ENCODE measurements around the gene RABGAP1. TPM values are rescaled to one million over a fixed set of nuclear protein-coding genes. Genes with fewer than 3 reads are reported as not detected.

Gene RABGAP1
- total RNA-seq, 1 experiment from 2014 or later: 15.3 TPM

DNA sequence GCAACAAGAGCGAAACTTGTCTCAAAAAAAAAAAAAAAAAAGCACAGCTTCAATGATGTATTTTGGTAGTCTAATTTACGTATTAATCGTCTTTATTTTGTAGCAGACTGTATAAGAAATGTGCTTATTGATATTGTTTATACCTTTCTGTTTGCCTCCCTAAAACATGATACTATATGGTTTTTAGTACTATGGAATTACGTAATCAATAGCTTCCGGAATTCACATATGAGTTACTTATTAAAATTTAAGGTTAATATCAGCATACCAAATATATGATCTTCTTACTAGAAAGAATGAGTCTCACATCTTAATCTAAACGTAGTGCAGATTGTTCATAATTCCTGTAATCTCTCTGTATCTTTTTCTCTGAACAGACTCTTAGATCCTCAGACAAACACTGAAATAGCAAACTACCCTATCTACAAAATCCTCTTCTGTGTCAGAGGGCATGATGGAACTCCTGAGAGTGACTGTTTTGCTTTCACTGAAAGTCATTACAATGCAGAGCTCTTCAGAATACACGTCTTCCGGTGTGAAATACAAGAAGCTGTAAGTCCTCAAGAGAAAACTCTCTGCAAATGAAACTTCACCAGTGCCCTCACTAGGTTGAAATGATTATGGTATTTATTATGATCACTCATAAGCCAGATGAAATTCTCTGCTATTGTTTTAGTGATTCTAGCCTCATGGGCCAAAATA is 48.3 kb downstream of the RABGAP1 start:
- H3K9me3 ChIP-seq: no peaks in the 10 kb centered on the region
- H3K27me3 ChIP-seq: no peaks in the 10 kb centered on the region
- DNase-seq: no peak
- H3K4me3 ChIP-seq: no peak overlapping the region
- H3K36me3 ChIP-seq: peaks cover 20% of the 10 kb centered on the region

DNA sequence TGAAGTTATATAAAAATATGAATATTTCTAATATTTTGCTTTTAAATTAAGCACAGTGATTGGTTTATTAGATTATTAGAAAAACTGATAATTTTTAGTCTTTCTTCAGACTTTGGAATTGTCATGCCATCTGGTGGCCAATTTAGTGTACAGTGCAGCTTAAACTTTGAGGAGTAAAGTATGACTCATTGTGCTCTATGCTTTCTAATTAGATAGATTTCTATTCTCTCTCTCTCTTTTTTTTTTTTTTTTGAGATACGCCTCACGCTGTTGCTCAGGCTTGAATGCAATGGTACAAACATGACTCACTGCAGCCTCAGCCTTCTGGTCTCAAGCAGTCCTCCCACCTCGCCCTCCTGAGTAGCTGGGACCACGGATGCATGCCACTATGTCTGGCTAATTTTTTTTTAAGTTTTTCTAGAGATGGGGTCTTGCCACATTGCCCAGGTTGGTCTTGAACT is 50.6 kb downstream of the RABGAP1 start:
- H3K36me3 ChIP-seq: peaks cover 25% of the 10 kb centered on the region
- H3K27me3 ChIP-seq: no peaks in the 10 kb centered on the region
- H3K4me3 ChIP-seq: no peak overlapping the region
- DNase-seq: peak; percentile 74
- H3K9me3 ChIP-seq: no peaks in the 10 kb centered on the region

DNA sequence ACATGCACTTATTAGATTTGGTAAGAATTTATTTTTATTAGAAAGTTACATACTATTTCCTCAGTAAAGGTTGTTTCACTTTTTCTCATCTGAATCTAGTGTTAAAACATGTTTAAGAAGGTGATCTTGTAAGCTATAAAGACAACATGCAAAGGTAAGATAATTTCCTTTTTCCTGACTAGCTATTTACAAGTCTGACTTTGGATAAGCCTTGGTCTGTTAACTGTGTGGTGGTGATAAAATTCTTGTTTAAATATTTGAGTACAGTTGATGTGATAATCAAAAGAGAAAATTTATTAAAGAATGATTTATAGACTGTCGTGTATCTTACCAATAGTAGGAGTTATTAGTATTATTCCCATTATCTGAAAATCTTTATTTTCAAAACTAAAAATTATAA is 55.8 kb downstream of the RABGAP1 start:
- DNase-seq: no peak
- H3K9me3 ChIP-seq: no peaks in the 10 kb centered on the region
- no peak overlapping the region for H3K4me3 ChIP-seq
- peaks cover 23% of the 10 kb centered on the region for H3K36me3 ChIP-seq
- no peaks in the 10 kb centered on the region for H3K27me3 ChIP-seq

DNA sequence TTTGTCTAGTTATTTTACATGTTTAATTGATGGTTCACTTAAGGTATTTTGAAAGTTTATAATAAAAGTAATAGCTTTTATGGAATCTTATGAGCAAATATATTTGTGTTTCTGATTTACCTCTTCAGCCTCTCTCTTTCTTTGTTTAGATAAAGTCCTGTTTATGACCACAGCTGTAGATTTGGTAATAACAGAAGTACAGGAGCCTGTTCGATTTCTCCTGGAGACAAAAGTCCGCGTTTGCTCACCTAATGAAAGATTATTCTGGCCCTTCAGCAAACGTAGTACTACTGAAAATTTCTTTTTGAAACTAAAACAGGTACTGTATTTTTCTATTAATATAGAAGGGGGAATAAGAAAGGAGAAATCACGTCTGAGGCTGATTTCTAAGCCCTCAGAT is 57.6 kb downstream of the RABGAP1 start:
- no peak overlapping the region for H3K4me3 ChIP-seq
- DNase-seq: no peak
- H3K36me3 ChIP-seq: peaks cover 23% of the 10 kb centered on the region
- no peaks in the 10 kb centered on the region for H3K9me3 ChIP-seq
- no peaks in the 10 kb centered on the region for H3K27me3 ChIP-seq

DNA sequence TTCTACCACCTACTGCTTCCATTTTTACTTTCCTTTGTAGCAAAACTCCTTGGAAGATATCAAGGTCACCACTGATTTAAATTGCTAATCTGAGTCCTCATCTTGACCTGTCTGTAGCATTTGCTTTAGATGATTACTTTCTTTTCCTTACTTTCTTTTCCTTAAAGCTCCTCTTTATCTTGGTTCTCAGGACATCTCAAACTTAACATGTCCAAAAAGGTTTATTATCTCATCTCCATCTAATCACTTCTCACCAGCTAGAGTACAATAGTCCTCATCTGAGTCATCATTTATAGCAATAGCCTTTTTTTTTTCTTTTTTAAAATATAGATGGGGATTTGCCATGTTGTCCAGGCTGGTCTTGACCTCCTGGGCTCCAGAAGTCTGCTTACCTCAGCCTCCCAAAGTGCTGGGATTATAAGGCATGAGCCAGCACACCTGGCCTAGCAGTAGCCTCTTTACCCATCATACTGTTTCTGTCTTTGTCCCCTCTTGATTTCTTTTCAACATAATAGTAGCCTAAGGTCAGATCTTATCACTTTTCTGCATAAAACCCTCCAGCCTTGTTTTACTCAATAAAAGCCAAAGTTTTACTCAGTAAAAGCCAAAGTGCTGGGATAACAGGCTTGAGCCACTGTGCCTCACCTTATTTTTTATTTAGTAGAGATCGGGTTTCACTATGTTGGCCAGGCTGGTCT is 59.7 kb downstream of the RABGAP1 start:
- Histone ChIP-seq H3K9me3 (no peaks in the 10 kb centered on the region), H3K27me3 (no peaks in the 10 kb centered on the region), H3K4me3 (no peak overlapping the region), H3K36me3 (peaks cover 27% of the 10 kb centered on the region)
- no peak for DNase-seq

DNA sequence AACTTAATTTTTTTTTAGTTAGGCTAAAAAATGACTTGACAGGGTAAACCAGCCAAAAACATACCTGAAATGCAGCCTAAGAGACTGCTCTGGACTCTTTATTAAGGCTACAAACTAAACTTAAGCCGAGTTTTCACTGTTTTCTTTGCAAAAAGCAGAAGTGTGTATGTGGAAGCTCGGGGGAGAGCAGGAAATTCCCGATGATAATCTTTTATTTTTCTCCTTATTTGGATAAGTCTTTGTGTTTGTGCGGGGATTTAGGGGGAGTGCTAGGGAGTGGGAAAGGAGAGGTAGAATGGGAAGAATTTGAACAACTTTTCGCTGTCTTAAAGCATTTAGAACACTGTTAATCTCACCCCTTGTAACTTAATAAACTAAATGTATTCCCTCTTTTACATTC is 61.9 kb downstream of the RABGAP1 start:
- H3K27me3 ChIP-seq: no peaks in the 10 kb centered on the region
- no peaks in the 10 kb centered on the region for H3K9me3 ChIP-seq
- H3K36me3 ChIP-seq: peaks cover 10% of the 10 kb centered on the region
- no peak overlapping the region for H3K4me3 ChIP-seq
- DNase-seq: no peak

DNA sequence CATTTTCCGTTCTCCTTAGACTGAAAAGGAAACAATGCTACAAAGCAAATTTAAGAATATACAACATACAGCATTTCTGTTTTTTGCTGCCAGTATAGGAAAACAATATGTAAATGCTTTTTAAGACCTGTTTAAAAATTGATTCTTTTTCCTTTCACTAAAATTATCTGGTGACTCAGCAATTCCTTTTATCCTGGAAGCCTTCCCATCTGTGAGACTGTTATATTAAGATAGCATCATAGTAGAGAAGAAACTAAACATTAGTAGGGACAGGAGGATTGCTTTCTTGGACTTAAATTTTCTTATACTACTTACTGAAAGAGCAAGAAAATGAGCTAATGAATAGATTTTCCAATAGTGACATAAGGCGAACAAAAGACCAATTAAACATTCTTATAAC is 62.6 kb downstream of the RABGAP1 start:
- Histone ChIP-seq H3K27me3 (no peaks in the 10 kb centered on the region), H3K36me3 (peaks cover 8% of the 10 kb centered on the region), H3K9me3 (no peaks in the 10 kb centered on the region), H3K4me3 (no peak overlapping the region)
- no peak for DNase-seq

DNA sequence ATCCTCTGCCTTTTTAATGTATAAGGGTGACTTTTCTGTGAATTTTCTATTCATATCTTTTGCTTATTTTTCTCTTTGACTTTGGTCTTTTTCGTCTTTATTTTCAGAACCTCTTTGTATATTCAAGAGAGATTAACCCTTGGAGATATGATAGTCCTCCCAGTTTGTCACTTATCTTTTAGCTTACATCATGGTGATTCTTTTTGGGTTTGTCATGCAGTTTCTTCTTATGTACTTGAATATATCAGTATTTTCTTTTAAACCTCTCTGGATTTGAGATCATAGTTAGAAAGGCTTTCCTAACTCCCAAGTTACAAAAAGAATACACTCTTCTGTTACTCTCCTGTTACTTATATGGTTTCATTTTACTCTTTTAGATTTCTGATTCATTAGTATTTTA is 65.1 kb downstream of the RABGAP1 start:
- H3K9me3 ChIP-seq: no peaks in the 10 kb centered on the region
- no peak for DNase-seq
- H3K4me3 ChIP-seq: no peak overlapping the region
- H3K36me3 ChIP-seq: peaks cover 11% of the 10 kb centered on the region
- no peaks in the 10 kb centered on the region for H3K27me3 ChIP-seq

DNA sequence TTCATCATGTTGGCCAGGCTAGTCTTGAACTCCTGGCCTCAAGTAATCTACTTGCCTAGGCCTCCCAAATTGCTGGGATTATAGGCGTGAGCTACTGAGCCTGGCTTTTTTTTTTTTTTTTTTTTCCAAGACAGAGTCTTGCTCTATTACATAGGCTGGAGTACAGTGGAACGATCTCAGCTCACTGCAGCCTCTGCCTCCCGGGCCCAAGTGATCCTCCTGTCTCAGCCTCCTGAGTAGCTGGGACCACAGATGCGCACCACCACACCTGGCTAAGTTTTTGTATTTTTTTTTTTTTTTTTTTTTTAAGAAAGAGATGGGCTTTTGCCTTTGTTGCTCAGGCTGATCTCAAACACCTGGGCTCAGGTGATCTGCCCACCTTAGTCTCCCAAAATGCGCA is 66.4 kb downstream of the RABGAP1 start:
- H3K36me3 ChIP-seq: peaks cover 19% of the 10 kb centered on the region
- no peaks in the 10 kb centered on the region for H3K27me3 ChIP-seq
- no peak for DNase-seq
- no peak overlapping the region for H3K4me3 ChIP-seq
- H3K9me3 ChIP-seq: no peaks in the 10 kb centered on the region

DNA sequence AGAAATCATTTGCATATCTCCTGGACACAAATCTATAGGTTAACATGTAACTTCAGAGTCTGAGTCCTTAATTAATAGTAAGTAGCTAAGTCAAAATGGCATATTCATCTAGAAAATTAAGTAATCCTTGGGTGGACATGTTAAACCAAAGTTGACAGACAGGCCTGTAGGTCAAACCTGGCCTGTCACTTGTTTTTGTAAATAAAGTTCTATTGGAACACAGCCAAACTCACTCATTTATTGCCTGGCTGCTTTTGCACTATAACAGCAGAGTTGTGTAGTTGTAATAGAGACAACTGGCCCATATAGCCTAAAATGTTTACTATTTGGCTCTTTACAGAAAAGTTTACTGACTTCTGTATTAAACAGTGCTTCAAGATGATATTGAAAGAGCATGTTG is 68.1 kb downstream of the RABGAP1 start:
- H3K36me3 ChIP-seq: peaks cover 29% of the 10 kb centered on the region
- H3K27me3 ChIP-seq: no peaks in the 10 kb centered on the region
- no peaks in the 10 kb centered on the region for H3K9me3 ChIP-seq
- DNase-seq: no peak
- H3K4me3 ChIP-seq: no peak overlapping the region

DNA sequence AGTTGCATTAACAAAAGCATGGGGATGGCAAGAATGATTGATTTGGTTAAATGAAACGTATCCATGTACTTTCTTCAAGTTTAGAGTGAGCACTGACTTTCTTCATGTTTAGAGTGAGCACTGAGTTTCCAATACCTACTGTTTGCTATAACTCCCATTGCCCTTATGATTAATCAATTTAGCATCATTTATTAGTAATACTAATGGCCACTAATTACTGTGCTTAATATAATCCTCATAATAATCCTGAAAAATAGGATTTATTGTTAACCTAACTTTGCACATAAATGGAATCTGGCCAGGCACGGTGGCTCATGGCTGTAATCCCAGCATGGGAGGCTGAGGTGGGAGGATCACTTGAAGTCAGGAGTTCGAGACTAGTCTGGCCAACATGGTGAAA is 70.6 kb downstream of the RABGAP1 start:
- H3K4me3 ChIP-seq: no peak overlapping the region
- no peaks in the 10 kb centered on the region for H3K9me3 ChIP-seq
- no peak for DNase-seq
- no peaks in the 10 kb centered on the region for H3K27me3 ChIP-seq
- peaks cover 47% of the 10 kb centered on the region for H3K36me3 ChIP-seq

DNA sequence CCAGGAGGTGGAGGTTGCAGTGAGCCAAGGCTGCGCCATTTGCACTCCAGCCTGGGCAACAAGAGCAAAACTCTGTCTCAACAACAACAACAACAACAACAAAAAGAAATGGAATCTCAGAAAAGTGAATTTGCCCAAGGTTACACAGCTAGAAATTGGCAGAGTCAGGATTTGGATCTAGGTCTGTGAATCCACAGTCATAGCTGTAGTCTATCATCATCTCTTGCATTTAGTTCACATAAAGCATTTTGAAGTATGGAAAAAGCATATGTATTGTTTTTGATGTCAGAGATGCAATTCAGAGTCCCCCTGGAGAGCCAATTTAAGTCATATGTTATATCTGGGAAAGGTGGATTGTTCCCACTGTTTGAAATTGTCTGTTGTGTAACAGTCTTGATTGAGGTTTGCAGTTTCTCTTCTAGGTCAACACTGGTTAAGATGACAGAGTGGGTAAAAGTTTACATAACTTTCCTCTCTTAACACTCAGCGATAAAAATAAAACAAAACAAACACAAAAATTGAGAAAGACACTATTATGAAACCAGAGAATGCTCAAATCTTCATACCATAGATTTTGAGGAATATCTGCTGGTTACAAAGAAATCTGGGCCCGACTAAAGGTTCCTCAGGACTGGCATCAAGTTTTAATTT is 71.2 kb downstream of the RABGAP1 start:
- no peaks in the 10 kb centered on the region for H3K27me3 ChIP-seq
- no peaks in the 10 kb centered on the region for H3K9me3 ChIP-seq
- H3K36me3 ChIP-seq: peaks cover 52% of the 10 kb centered on the region
- DNase-seq: no peak
- H3K4me3 ChIP-seq: no peak overlapping the region

DNA sequence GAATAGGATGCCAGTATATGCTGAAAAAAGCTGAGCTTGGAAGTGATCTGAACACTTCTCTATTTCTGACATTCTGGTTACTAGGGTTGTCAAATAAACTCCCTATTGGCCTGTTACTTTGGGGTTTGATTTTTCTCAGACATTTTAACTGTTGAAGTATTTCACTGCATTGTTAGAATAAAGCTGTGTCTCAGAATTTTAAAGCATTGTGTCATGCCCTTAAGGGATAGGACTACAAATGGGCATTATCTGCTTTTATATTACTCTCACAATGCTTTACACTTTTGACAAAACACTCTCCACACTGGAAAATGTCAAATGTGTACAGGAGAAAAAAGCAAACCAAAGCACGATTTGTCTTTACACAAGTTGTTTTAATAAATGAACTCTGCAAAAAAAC is 75.8 kb downstream of the RABGAP1 start:
- Histone ChIP-seq H3K9me3 (no peaks in the 10 kb centered on the region), H3K4me3 (no peak overlapping the region), H3K27me3 (no peaks in the 10 kb centered on the region), H3K36me3 (peaks cover 49% of the 10 kb centered on the region)
- no peak for DNase-seq

DNA sequence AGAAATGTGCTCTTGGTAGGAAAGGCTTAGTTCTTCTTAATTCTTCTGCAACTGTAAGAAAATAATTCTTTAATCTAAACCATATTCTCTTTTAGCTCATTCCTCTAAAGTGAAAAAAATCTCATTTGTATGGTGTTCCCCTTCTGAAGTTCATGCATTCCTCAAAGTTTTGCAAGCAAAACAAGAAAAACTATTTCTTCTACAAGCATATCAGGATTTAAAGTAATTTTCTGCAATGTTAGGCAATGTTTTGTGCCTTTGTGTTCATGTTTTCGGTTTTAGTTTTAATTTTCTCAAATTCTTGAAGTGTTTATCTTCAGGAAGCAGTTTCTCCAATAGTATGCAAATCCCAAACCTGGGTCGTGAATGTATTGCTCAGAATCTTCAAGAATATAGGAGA is 80.0 kb downstream of the RABGAP1 start:
- H3K4me3 ChIP-seq: no peak overlapping the region
- H3K36me3 ChIP-seq: peaks cover 25% of the 10 kb centered on the region
- H3K9me3 ChIP-seq: no peaks in the 10 kb centered on the region
- no peaks in the 10 kb centered on the region for H3K27me3 ChIP-seq
- no peak for DNase-seq

DNA sequence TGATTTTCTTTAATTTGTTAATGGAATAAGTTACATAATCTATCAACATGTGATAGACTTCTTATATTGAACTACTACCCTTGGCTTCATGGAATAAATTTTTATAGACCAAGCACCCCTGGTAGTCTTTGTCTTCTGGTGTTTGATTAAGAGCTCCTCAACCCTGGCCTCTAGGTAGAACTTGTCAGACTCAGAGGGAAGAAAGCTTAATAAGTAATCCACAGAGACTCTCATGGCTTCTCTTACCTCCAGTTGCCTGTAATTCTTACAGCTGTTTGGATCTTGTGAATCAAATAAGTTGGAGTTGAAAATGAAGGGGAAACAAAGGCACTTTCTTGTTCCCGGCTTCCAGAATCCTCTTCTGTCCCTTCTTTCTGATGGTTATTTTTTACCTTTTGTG is 85.6 kb downstream of the RABGAP1 start:
- no peak overlapping the region for H3K4me3 ChIP-seq
- peaks cover 29% of the 10 kb centered on the region for H3K36me3 ChIP-seq
- H3K27me3 ChIP-seq: no peaks in the 10 kb centered on the region
- H3K9me3 ChIP-seq: no peaks in the 10 kb centered on the region
- DNase-seq: no peak

DNA sequence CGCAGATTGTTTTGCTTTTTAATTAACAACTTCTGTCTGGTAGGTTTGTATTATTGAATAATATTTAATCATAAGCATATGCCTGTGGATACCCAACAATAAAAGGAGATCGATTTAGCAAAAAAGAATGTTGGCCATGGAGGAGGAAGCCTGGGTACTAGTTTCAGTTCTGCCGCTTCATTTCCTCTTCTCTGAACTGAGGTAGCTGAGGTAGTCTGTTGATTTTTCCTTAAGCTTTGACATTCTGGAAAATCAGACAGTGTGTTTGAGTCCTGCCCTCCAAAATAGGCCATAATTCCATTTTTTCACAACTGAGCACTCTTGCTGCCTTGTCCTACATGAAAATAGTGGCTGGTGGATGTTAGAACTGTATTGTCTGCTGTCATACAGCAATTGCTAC is 86.7 kb downstream of the RABGAP1 start:
- peaks cover 29% of the 10 kb centered on the region for H3K36me3 ChIP-seq
- no peaks in the 10 kb centered on the region for H3K9me3 ChIP-seq
- no peak for DNase-seq
- no peaks in the 10 kb centered on the region for H3K27me3 ChIP-seq
- H3K4me3 ChIP-seq: no peak overlapping the region

DNA sequence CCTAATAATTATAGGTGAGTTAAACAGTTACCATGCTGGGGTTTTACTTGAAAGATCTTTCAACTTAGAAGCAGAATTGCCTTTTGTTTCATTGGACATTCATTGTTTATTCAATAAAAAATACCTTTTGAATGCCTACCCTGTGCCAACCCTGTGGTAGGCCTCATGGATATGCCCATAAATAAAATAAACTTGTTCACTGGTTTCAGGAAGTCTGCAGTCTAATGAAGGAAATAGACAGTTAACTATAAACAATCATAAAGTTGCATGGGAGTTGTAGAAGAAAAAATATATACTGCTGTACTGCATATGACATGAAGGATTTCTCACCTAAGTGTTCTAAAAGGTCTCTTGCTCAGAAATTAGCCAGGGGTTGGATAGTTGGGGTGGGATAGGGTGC is 87.3 kb downstream of the RABGAP1 start:
- no peak for DNase-seq
- peaks cover 26% of the 10 kb centered on the region for H3K36me3 ChIP-seq
- H3K4me3 ChIP-seq: no peak overlapping the region
- no peaks in the 10 kb centered on the region for H3K9me3 ChIP-seq
- H3K27me3 ChIP-seq: no peaks in the 10 kb centered on the region

DNA sequence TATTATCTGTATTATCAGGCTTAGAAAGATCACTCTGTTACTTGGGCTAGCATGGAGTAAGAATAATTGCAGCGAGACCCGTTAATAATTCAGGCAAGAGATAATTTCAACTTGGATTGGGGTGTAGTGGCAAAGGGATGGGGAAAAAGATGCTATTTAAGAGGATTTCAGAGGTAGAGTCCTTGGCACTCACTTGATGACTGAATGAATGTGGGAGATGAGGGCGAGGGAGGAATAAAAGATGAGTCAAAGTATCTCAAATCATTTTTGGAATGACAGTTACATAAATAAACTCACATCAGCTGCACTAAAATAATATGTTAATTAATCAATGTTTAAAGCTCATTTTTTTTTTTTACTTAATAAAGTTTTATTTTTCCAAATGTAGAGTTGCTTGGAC is 88.2 kb downstream of the RABGAP1 start:
- Histone ChIP-seq H3K27me3 (no peaks in the 10 kb centered on the region), H3K36me3 (peaks cover 24% of the 10 kb centered on the region), H3K9me3 (no peaks in the 10 kb centered on the region), H3K4me3 (no peak overlapping the region)
- DNase-seq: no peak

Data from MG63 (cell line).